H1 (cell line): Measurements from ENCODE around the gene NR2F1. TPM values are rescaled to one million over a fixed set of nuclear protein-coding genes. Genes with fewer than 3 reads are reported as not detected.
A peak's percentile ranks its signal among the peaks of the same experiment; 100 is the strongest.

Experiments used
- CTCF ChIA-PET: fragments of 300-600 bp; sonication (Branson Sonifier 250); formaldehyde crosslinking; loops from one replicate; lab custom pipeline; 2021; ENCODE audit not compliant: partially characterized antibody; lab: Charles Lee
- POLR2A ChIA-PET: fragments of 300-600 bp; sonication (Branson Sonifier 250); formaldehyde crosslinking; loops from one replicate; lab custom pipeline; 2021; ENCODE audit warnings: inconsistent platforms; ENCODE audit not compliant: partially characterized antibody; lab: Charles Lee
- DNase-seq, 2 experiments: peaks; one replicate each; pipeline versions ENCODE4 v3.0.0 to v3.0.0-alpha.2; 2010 to 2022; ENCODE audit warnings: low spot score in 2 of 2, low read depth in 1 of 2, mixed read lengths in 1 of 2
- FAIRE-seq: peaks from 2 replicates; lab custom pipeline; 2011; peaks lifted over from hg19 to GRCh38; lab: Jason Lieb, UNC
- H2AFZ ChIP-seq: 2 replicates; pipeline ENCODE4 v1.8.1; 2012; ENCODE audit warnings: low read length, inconsistent platforms
- H2AK5ac ChIP-seq: 2 replicates; pipeline ENCODE4 v1.6.1; 2013; ENCODE audit warnings: low read depth, low read length
- H2BK120ac ChIP-seq: replicated peaks from 2 replicates; pipeline ENCODE3; 2013; ENCODE audit warnings: low read depth, low read length, inconsistent platforms
- H2BK12ac ChIP-seq: 2 replicates; pipeline ENCODE4 v1.6.1; 2013; ENCODE audit warnings: low read depth, low read length
- H2BK15ac ChIP-seq: 2 replicates; pipeline ENCODE4 v1.6.1; 2013; ENCODE audit warnings: low read length
- H2BK20ac ChIP-seq: 2 replicates; pipeline ENCODE4 v1.6.1; 2013; ENCODE audit warnings: low read length
- H2BK5ac ChIP-seq: 2 replicates; pipeline ENCODE4 v1.6.1; 2013; ENCODE audit warnings: low read depth, low read length
- H3K14ac ChIP-seq: 2 replicates; pipeline ENCODE4 v1.6.1; 2013; ENCODE audit warnings: inconsistent platforms; ENCODE audit not compliant: insufficient read length
- H3K18ac ChIP-seq: 2 replicates; pipeline ENCODE4 v1.6.1; 2013; ENCODE audit warnings: low read length; ENCODE audit errors: extremely low read depth
- H3K23ac ChIP-seq: 2 replicates; pipeline ENCODE4 v1.6.1; 2013; ENCODE audit warnings: inconsistent platforms; ENCODE audit not compliant: insufficient read length
- H3K23me2 ChIP-seq: 2 replicates; pipeline ENCODE4 v1.6.1; 2013; ENCODE audit warnings: low read depth, low read length
- H3K27ac ChIP-seq: 2 replicates; pipeline ENCODE4 v1.6.1; 2011; ENCODE audit warnings: low read depth, low read length, inconsistent platforms
- H3K27me3 ChIP-seq, 4 experiments: replicated peaks in 1 of 4; 1 replicate in 1 of 4; 2 replicates in 3 of 4; pipeline versions ENCODE4 v1.6.1 to v1.8.1; 2011 to 2013; ENCODE audit warnings: low read length in 3 of 4, mild to moderate bottlenecking in 3 of 4, inconsistent platforms in 2 of 4, mixed read lengths in 2 of 4, moderate library complexity in 1 of 4; ENCODE audit not compliant: control insufficient read depth in 3 of 4, insufficient read depth in 3 of 4; ENCODE audit errors: extremely low read depth in 1 of 4
- H3K36me3 ChIP-seq, 4 experiments: 2 replicates each; pipeline versions ENCODE4 v1.6.1 to v1.8.1; 2011 to 2013; ENCODE audit warnings: mild to moderate bottlenecking in 4 of 4, low read length in 3 of 4, moderate library complexity in 2 of 4, control low read depth in 1 of 4, inconsistent platforms in 1 of 4; ENCODE audit not compliant: insufficient read depth in 4 of 4, control insufficient read depth in 2 of 4
- H3K4ac ChIP-seq: replicated peaks from 2 replicates; pipeline ENCODE3; 2013; ENCODE audit warnings: low read length, low read depth, mixed read lengths, inconsistent platforms; ENCODE audit not compliant: insufficient read length
- H3K4me1 ChIP-seq, 4 experiments: replicated peaks in 1 of 4; 1 replicate in 1 of 4; 2 replicates in 3 of 4; pipeline versions ENCODE4 v1.6.1 to v1.8.1; 2011 to 2013; ENCODE audit warnings: low read length in 3 of 4, inconsistent platforms in 2 of 4, mixed read lengths in 1 of 4; ENCODE audit not compliant: insufficient read depth in 4 of 4, control insufficient read depth in 3 of 4
- H3K4me2 ChIP-seq, 2 experiments: 2 replicates each; pipeline versions ENCODE4 v1.6.1 to v1.8.1; 2011 to 2013; ENCODE audit warnings: low read depth in 2 of 2, low read length in 2 of 2, control low read depth in 1 of 2, inconsistent platforms in 1 of 2, mild to moderate bottlenecking in 1 of 2; ENCODE audit not compliant: insufficient read depth in 1 of 2
- H3K4me3 ChIP-seq, 4 experiments: fragments of 200-600, 300-600 bp in 1 of 4; sonication (generic), shearing (Covaris generic), sonication (Bioruptor Twin) in 1 of 4; 2 replicates each; pipeline versions ENCODE4 v1.5.1 to v1.8.1; 2011 to 2016; ENCODE audit warnings: low read length in 4 of 4, low read depth in 3 of 4, control low read depth in 2 of 4, inconsistent platforms in 2 of 4, mild to moderate bottlenecking in 2 of 4, mixed read lengths in 1 of 4, moderate library complexity in 1 of 4; ENCODE audit not compliant: insufficient read depth in 2 of 4; ENCODE audit errors: extremely low read depth in 1 of 4
- H3K56ac ChIP-seq: replicated peaks from 2 replicates; pipeline ENCODE3; 2013; ENCODE audit warnings: low read depth, mild to moderate bottlenecking, mixed read lengths, low read length, inconsistent platforms; ENCODE audit not compliant: insufficient read length
- H3K79me1 ChIP-seq: 2 replicates; pipeline ENCODE4 v1.6.1; 2013; ENCODE audit warnings: low read depth, low read length, control low read depth
- H3K79me2 ChIP-seq, 2 experiments: 2 replicates each; pipeline versions ENCODE4 v1.6.1 to v1.8.1; 2012 to 2013; ENCODE audit warnings: low read length in 2 of 2, mild to moderate bottlenecking in 2 of 2, inconsistent platforms in 1 of 2; ENCODE audit not compliant: insufficient read depth in 2 of 2, control insufficient read depth in 1 of 2
- H3K9ac ChIP-seq, 4 experiments: replicated peaks in 1 of 4; 1 replicate in 1 of 4; 2 replicates in 3 of 4; pipeline versions ENCODE4 v1.6.1 to v1.8.1; 2011 to 2013; ENCODE audit warnings: low read depth in 3 of 4, low read length in 3 of 4, control low read depth in 2 of 4, mild to moderate bottlenecking in 2 of 4, moderate library complexity in 2 of 4, inconsistent platforms in 1 of 4; ENCODE audit errors: extremely low read depth in 1 of 4
- H3K9me3 ChIP-seq, 2 experiments: 2 replicates each; pipeline versions ENCODE4 v1.6.1 to v1.8.1; 2012 to 2013; ENCODE audit warnings: mild to moderate bottlenecking in 2 of 2, moderate library complexity in 2 of 2, control low read depth in 1 of 2, inconsistent platforms in 1 of 2, low read depth in 1 of 2, low read length in 1 of 2, mixed read lengths in 1 of 2; ENCODE audit not compliant: insufficient read depth in 2 of 2
- H4K20me1 ChIP-seq, 2 experiments: replicated peaks in 1 of 2; 2 replicates each; pipeline versions ENCODE3 to v1.8.1; 2011 to 2013; ENCODE audit warnings: inconsistent platforms in 2 of 2, low read length in 2 of 2, mild to moderate bottlenecking in 1 of 2; ENCODE audit not compliant: insufficient read depth in 2 of 2, control insufficient read depth in 1 of 2
- H4K5ac ChIP-seq: 2 replicates; pipeline ENCODE4 v1.6.1; 2013; ENCODE audit warnings: low read length, low read depth, mixed read lengths, inconsistent platforms; ENCODE audit not compliant: insufficient read length
- H4K8ac ChIP-seq: 2 replicates; pipeline ENCODE4 v1.8.0; 2013; ENCODE audit warnings: mild to moderate bottlenecking, moderate library complexity, low read length, inconsistent platforms; ENCODE audit not compliant: insufficient read depth; ENCODE audit errors: extremely low read depth
- H4K91ac ChIP-seq: replicated peaks from 2 replicates; pipeline ENCODE3; 2013; ENCODE audit warnings: low read length, mixed read lengths, inconsistent platforms; ENCODE audit not compliant: insufficient read length
- CBX8 ChIP-seq: fragments of 300-800, 300-1000 bp; sonication (generic); IDR thresholded peaks from 2 replicates; pipeline ENCODE4 v1.7.1; 2016; ENCODE audit warnings: low read depth, low read length, borderline replicate concordance
- NANOG ChIP-seq: IDR thresholded peaks from 2 replicates; pipeline ENCODE4 v1.6.1; 2011; ENCODE audit warnings: low read length, low read depth, mild to moderate bottlenecking, inconsistent platforms; ENCODE audit not compliant: insufficient read depth, poor library complexity, severe bottlenecking
- WGBS, 2 experiments: shearing (Covaris generic) in 1 of 2; methylation state at CpG; one replicate each; pipeline versions ENCODE4 v1.1.6 to v1.1.7; 2013 to 2015; ENCODE audit warnings: low lambda C conversion rate in 2 of 2, mixed read lengths in 2 of 2, inconsistent platforms in 1 of 2, low coverage in 1 of 2, missing lambda C conversion rate in 1 of 2; ENCODE audit not compliant: insufficient replicate concordance in 2 of 2, insufficient coverage in 1 of 2, insufficient read length in 1 of 2; ENCODE audit errors: extremely low coverage in 1 of 2, missing lambda C conversion rate in 1 of 2; 5-methylcytosine and 5-hydroxymethylcytosine counted together
- polyA plus RNA-seq, 7 experiments: library from polyadenylated mRNA; depleted of rRNA in 3 of 7; stranded (reverse) in 5 of 7; unstranded in 2 of 7; fragments of >200 nt in 5 of 7; fragments of 200-250 nt in 2 of 7; gene quantifications; 1 replicate in 5 of 7; 2 replicates in 1 of 7; 4 replicates in 1 of 7; pipeline versions ENCODE4 v1.2.1 to v1.2.3, GENCODE V29; 2011 to 2013; ENCODE audit warnings: missing spikeins in 2 of 7, mixed read lengths in 2 of 7
- total RNA-seq: library from RNA; stranded (reverse); fragmentation: NEBNext Ultra II Directional; extraction: Animal tissue kit (Norgen Biotek cat#: 25700); gene quantifications from 2 replicates; pipeline ENCODE4 v1.2.1, GENCODE V29; 2021

Gene NR2F1
- total and polyA plus RNA-seq, 2 of the 8 experiments (the other 6 are each of a cell fraction or from before 2014, with no cell fraction given), result not detected

DNA sequence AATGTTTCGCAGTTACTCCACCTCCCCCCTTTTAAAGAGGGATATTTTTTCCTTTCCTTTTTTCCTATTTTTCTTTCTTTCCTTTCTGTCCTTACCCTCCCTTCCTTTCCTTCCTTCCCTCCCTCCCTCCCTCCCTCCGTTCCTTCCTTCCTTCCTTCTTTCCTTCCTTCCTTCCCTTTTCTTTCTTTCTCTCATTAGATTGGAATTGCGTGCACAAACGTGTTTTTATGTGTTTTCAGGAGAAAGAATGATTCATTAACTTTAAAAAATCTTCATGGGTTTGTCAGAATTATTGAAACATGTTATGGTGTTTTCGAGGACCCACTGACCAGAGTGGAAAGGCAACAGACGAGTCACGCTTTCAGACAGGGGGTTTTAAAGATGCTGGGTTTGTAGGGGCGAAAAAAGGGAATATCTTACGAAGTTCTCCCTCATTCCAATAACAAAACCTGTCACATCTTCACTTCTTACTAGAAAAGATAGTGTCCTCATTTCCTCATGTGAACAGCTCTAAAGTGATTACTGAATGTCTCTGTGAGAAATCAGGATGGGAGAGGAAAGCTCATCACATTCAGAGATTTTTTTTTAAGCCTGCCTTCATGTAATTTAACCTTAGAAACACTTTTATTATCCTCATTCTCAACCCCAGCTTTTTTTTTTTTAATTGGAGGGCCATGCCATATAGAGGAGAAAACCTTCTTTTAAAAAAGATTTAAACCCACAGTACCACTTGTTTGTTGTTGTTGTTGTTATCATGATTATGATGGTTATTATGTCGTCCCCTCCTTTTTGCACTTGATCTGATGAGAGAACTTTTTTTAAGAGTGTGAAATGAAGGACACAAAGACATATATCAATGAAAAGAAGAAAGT lies 21.9 kb downstream of the NR2F1 start:
- Histone ChIP-seq H2BK120ac (no peak overlapping the region), H3K23me2 (no peaks in the 10 kb centered on the region; the same call in 1 of the 2 replicates), H3K23ac (no peak overlapping the region), H3K18ac (no peak overlapping the region), H3K4me3 (no peak overlapping the region), H2BK12ac (no peak overlapping the region), H3K27me3 (peaks cover 83 to 100% (median 93%) of the 10 kb centered on the region in 4 experiments), H2BK15ac (no peak overlapping the region), H3K4me2 (0 out of 4 replicates have a peak overlapping the region, but pooled peaks of 1 of the 2 experiments have one; percentile 16), H3K14ac (no peak overlapping the region), H4K5ac (no peak overlapping the region), H3K79me2 (no peaks in the 10 kb centered on the region), H2AK5ac (no peak overlapping the region), H3K9me3 (no peaks in the 10 kb centered on the region), H3K79me1 (no peaks in the 10 kb centered on the region; the same call in 1 of the 2 replicates), H4K20me1 (peaks cover 17% of the 10 kb centered on the region in 2 experiments), H4K91ac (no peak overlapping the region), H3K27ac (no peak overlapping the region), H4K8ac (no peak overlapping the region), H3K4me1 (peaks cover 3 to 8% (median 7%) of the 10 kb centered on the region in 4 experiments; a peak in 6 of 7 replicates), H3K56ac (no peak overlapping the region), H2BK20ac (no peak overlapping the region), H3K4ac (no peak overlapping the region), H2AFZ (no peak overlapping the region), H2BK5ac (no peak overlapping the region), H3K9ac (no peak overlapping the region), H3K36me3 (peaks cover 0 to 4% (median 0%) of the 10 kb centered on the region in 4 experiments; a peak in 2 of 8 replicates)
- TF ChIP-seq CBX8 (peak; percentile 37), NANOG (no peak)
- DNase-seq, result no peak
- ChIA-PET CTCF (interaction anchor here (0.6 to 1.6 kb wide), 4 partner anchors 10 to 196 kb away, joined by 3 to 4 read pairs (median 4); no protein-coding TSS in a partner anchor), POLR2A (no interaction called here)
- FAIRE-seq, result no peak
- 15% methylated on average over 8 of the region's 10 CpGs; no CpG with 5 or more reads in 1 of the 2 experiments for WGBS, 2 experiments
